PC-9 (cell line): ENCODE data around the gene TSC1. TPM values are rescaled to one million over a fixed set of nuclear protein-coding genes. Genes with fewer than 3 reads are reported as not detected.
"Not testable (repeated sequence)": the region's sequence is repeated elsewhere in the genome, so short reads cannot be mapped to it uniquely, and the experiment has no call there.

ENCODE experiments used
- BruUV-seq: library from RNA; stranded (reverse); fragments of 400-500 nt; replicated peaks from 2 replicates; lab custom pipeline; 2021; lab: Mats Ljungman, UMichigan
- CTCF ChIA-PET: fragments of 300-600 bp; sonication (Branson Sonifier 250); formaldehyde crosslinking; loops from one replicate; lab custom pipeline; 2022; ENCODE audit warnings: antibody characterized with exemption; lab: Charles Lee
- POLR2A ChIA-PET: fragments of 300-600 bp; sonication (Branson Sonifier 250); formaldehyde crosslinking; loops from one replicate; lab custom pipeline; 2022; ENCODE audit warnings: antibody characterized with exemption; ENCODE audit not compliant: unreplicated experiment; lab: Charles Lee
- DNase-seq, 2 experiments: peaks; one replicate each; pipeline versions ENCODE4 v3.0.0 to v3.0.0-alpha.2; 2015 to 2022; ENCODE audit warnings: mixed read lengths in 1 of 2
- H2AFZ ChIP-seq: fragments of 200-600 bp; sonication (generic); 2 replicates; pipeline ENCODE4 v1.8.1; 2017; ENCODE audit warnings: antibody characterized with exemption
- H3F3A ChIP-seq: fragments of 200-600 bp; sonication (generic); 2 replicates; pipeline ENCODE4 v1.8.1; 2017; ENCODE audit warnings: antibody characterized with exemption, mild to moderate bottlenecking, low read depth; ENCODE audit not compliant: insufficient read depth
- H3K27ac ChIP-seq: fragments of 200-600 bp; sonication (generic); 2 replicates; pipeline ENCODE4 v1.6.1; 2016; ENCODE audit warnings: mixed run types
- H3K27me3 ChIP-seq: fragments of 200-600 bp; sonication (generic); 2 replicates; pipeline ENCODE4 v1.6.1; 2016; ENCODE audit warnings: low read depth, mixed run types; ENCODE audit not compliant: insufficient read depth
- H3K36me3 ChIP-seq: fragments of 200-600 bp; sonication (generic); 2 replicates; pipeline ENCODE4 v1.6.1; 2016; ENCODE audit warnings: low read depth, mixed run types
- H3K4me1 ChIP-seq: fragments of 200-600 bp; sonication (generic); replicated peaks from 2 replicates; pipeline ENCODE4 v1.6.1; 2016; ENCODE audit warnings: mixed run types; ENCODE audit not compliant: insufficient read depth
- H3K4me2 ChIP-seq: fragments of 200-600 bp; sonication (generic); 2 replicates; pipeline ENCODE4 v1.6.1; 2017; ENCODE audit warnings: mixed run types
- H3K4me3 ChIP-seq: fragments of 200-600 bp; sonication (generic); 2 replicates; pipeline ENCODE4 v1.6.1; 2016; ENCODE audit warnings: mixed run types
- H3K79me2 ChIP-seq: fragments of 200-600 bp; sonication (generic); 2 replicates; pipeline ENCODE4 v1.6.1; 2017; ENCODE audit warnings: low read depth, mixed run types
- H3K9me2 ChIP-seq: fragments of 200-600 bp; sonication (generic); 2 replicates; pipeline ENCODE4 v1.8.1; 2017; ENCODE audit warnings: mild to moderate bottlenecking; ENCODE audit not compliant: insufficient read depth
- H3K9me3 ChIP-seq: fragments of 200-600 bp; sonication (generic); 2 replicates; pipeline ENCODE4 v1.8.1; 2016; ENCODE audit warnings: low read depth; ENCODE audit not compliant: insufficient read depth
- H4K20me1 ChIP-seq: fragments of 200-600 bp; sonication (generic); 2 replicates; pipeline ENCODE4 v1.8.1; 2017; ENCODE audit not compliant: insufficient read depth
- CTCF ChIP-seq: fragments of 200-600 bp; sonication (generic); conservative IDR thresholded peaks from 2 replicates; pipeline ENCODE4 v1.6.1; 2017; ENCODE audit warnings: mixed run types, antibody characterized with exemption, mild to moderate bottlenecking, moderate library complexity
- EZH2 ChIP-seq: fragments of 200-600 bp; sonication (generic); IDR thresholded peaks from 2 replicates; pipeline ENCODE4 v1.8.0; 2017; ENCODE audit warnings: antibody characterized with exemption, low read depth
- intact Hi-C: fragments of 100-400 bp; cut with micrococcal nuclease; formaldehyde crosslinking; loops from one replicate; pipeline ENCODE4 v1.10.0; 2022; ENCODE audit not compliant: unreplicated experiment
- total RNA-seq: library from RNA; stranded (reverse); gene quantifications from 2 replicates; pipeline ENCODE4 v1.2.3, GENCODE V29; 2021

TSC1 gene
- total RNA-seq, 1 experiment from 2014 or later: 61.0 TPM

GRCh38 chr9:132991351-132992300, 47.2 kb upstream of the TSC1 start:
- H3K4me1 ChIP-seq: no peaks in the 10 kb centered on the region
- no peak overlapping the region for H3K4me2 ChIP-seq
- no TSS peak for BruUV-seq
- H3K9me2 ChIP-seq: no peaks in the 10 kb centered on the region
- no peaks in the 10 kb centered on the region for H3K9me3 ChIP-seq
- H3K27ac ChIP-seq: no peak overlapping the region
- no peaks in the 10 kb centered on the region for H3K36me3 ChIP-seq
- intact Hi-C loops: no loop called here
- H4K20me1 ChIP-seq: no peaks in the 10 kb centered on the region
- no peak overlapping the region for H3K4me3 ChIP-seq
- H2AFZ ChIP-seq: no peak overlapping the region
- DNase-seq: no peak
- H3K79me2 ChIP-seq: no peaks in the 10 kb centered on the region
- H3F3A ChIP-seq: no peaks in the 10 kb centered on the region
- ChIA-PET POLR2A (interaction anchor here (0.7 kb wide), 1 partner anchor 152 kb away, joined by 5 read pairs; no protein-coding TSS in a partner anchor), CTCF (interaction anchor here (0.6 kb wide), 1 partner anchor 263 kb away, joined by 3 read pairs; no protein-coding TSS in a partner anchor)
- TF ChIP-seq CTCF: no peak
- no peak for TF ChIP-seq EZH2
- H3K27me3 ChIP-seq: peaks cover 99% of the 10 kb centered on the region

DNA sequence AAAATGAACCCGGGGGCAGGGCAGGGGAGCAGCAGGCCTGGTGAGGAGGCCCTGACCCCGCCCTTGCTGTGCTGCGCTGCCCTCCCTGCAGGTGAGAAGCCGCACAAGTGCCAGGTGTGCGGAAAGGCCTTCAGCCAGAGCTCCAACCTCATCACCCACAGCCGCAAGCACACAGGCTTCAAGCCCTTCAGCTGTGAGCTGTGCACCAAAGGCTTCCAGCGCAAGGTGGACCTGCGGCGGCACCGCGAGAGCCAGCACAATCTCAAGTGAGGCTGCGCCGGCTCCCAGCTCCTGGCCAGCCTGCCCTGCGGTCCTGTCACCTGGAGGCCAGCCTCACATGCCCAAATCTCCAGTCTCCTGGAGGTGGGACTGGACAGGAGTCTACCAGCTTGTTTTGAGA, 46.4 kb upstream of the TSC1 start:
- no peaks in the 10 kb centered on the region for H3K79me2 ChIP-seq
- H4K20me1 ChIP-seq: no peaks in the 10 kb centered on the region
- DNase-seq: no peak
- no TSS peak for BruUV-seq
- CTCF ChIA-PET: no interaction called here
- no peaks in the 10 kb centered on the region for H3K36me3 ChIP-seq
- H3K4me1 ChIP-seq: no peaks in the 10 kb centered on the region
- H3K9me2 ChIP-seq: no peaks in the 10 kb centered on the region
- H3K27me3 ChIP-seq: peaks cover 99% of the 10 kb centered on the region
- no peak overlapping the region for H3K27ac ChIP-seq
- H3K9me3 ChIP-seq: no peaks in the 10 kb centered on the region
- no peak for TF ChIP-seq EZH2
- TF ChIP-seq CTCF: no peak
- intact Hi-C loops: no loop called here
- no peak overlapping the region for H3K4me2 ChIP-seq
- no peak overlapping the region for H3K4me3 ChIP-seq
- H3F3A ChIP-seq: no peaks in the 10 kb centered on the region
- no peak overlapping the region for H2AFZ ChIP-seq
- POLR2A ChIA-PET: interaction anchor here (0.7 kb wide), 1 partner anchor 153 kb away, joined by 5 read pairs; no protein-coding TSS in a partner anchor

- POLR2A ChIA-PET, DNase-seq, CTCF ChIA-PET: not testable (repeated sequence)
Observed at GRCh38 chr9:132989998-132990557, 45.7 kb upstream of the TSC1 start.

More at GRCh38 chr9:132989998-132990557, 45.7 kb upstream of the TSC1 start:
- BruUV-seq, H3K9me2 ChIP-seq, H2AFZ ChIP-seq, H3K4me3 ChIP-seq, H3K4me1 ChIP-seq, intact Hi-C loops, H3K27ac ChIP-seq, H3K36me3 ChIP-seq, H3K79me2 ChIP-seq, H3K9me3 ChIP-seq, H3K4me2 ChIP-seq, H4K20me1 ChIP-seq, H3F3A ChIP-seq: not testable (repeated sequence)
- H3K27me3 ChIP-seq: peaks cover 100% of the 10 kb centered on the region
